ENCODE data around the gene TICAM2.
A peak's percentile ranks its signal among the peaks of the same experiment; 100 is the strongest.

Gene TICAM2

GRCh38 chr5:115561176-115561575, 41.1 kb downstream of the TICAM2 start:
- DNase-seq, result no peak

- DNase-seq, result no peak
Measured at GRCh38 chr5:115559524-115559923, 42.8 kb downstream of the TICAM2 start.

GRCh38 chr5:115558388-115558956, 43.8 kb downstream of the TICAM2 start:
- DNase-seq, result no peak

- no peak for DNase-seq
Measured at GRCh38 chr5:115557667-115558387, 44.5 kb downstream of the TICAM2 start.

- no peak for DNase-seq
Measured at GRCh38 chr5:115556276-115556675, 46.0 kb downstream of the TICAM2 start.

- DNase-seq, result no peak
Measured at GRCh38 chr5:115555084-115555633, 47.1 kb downstream of the TICAM2 start.

- no peak for DNase-seq
Measured at GRCh38 chr5:115553082-115553481, 49.2 kb downstream of the TICAM2 start.

- DNase-seq, result no peak
Measured at GRCh38 chr5:115551415-115551814, 50.9 kb downstream of the TICAM2 start.

GRCh38 chr5:115549154-115549553, 53.1 kb downstream of the TICAM2 start:
- DNase-seq, result no peak

GRCh38 chr5:115548683-115549082, 53.6 kb downstream of the TICAM2 start:
- DNase-seq, result no peak

GRCh38 chr5:115545351-115545882, 56.9 kb downstream of the TICAM2 start:
- DNase-seq, result no peak

- DNase-seq, result peak; percentile 99
Measured at GRCh38 chr5:115544436-115545350, 57.6 kb downstream of the TICAM2 start, which contains the start of gene FEM1C. Gene FEM1C, minus strand, starts transcription at chr5:115544775. Its CDS starts 1,282 bp downstream, at chr5:115543493.

- DNase-seq, result peak; percentile 76
Measured at GRCh38 chr5:115544043-115544435, 58.2 kb downstream of the TICAM2 start.

- DNase-seq, result peak; percentile 72
Measured at GRCh38 chr5:115543365-115544042, 58.8 kb downstream of the TICAM2 start.

GRCh38 chr5:115542651-115543364, 59.5 kb downstream of the TICAM2 start:
- DNase-seq, result peak; percentile 21

GRCh38 chr5:115542086-115542485, 60.2 kb downstream of the TICAM2 start:
- no peak for DNase-seq

- DNase-seq, result no peak
Measured at GRCh38 chr5:115541611-115542010, 60.7 kb downstream of the TICAM2 start.

- DNase-seq, result no peak
Measured at GRCh38 chr5:115535479-115536035, 66.7 kb downstream of the TICAM2 start.

GRCh38 chr5:115532517-115532916, 69.8 kb downstream of the TICAM2 start:
- DNase-seq, result no peak

- no peak for DNase-seq
Measured at GRCh38 chr5:115531787-115532367, 70.4 kb downstream of the TICAM2 start.

- DNase-seq, result no peak
Measured at GRCh38 chr5:115531380-115531779, 70.9 kb downstream of the TICAM2 start.
